ENCODE results near the gene NUAK2.
"Not testable (repeated sequence)": the region's sequence is repeated elsewhere in the genome, so short reads cannot be mapped to it uniquely, and the experiment has no call there.

- TF ChIP-seq CTCF (IDR thresholded peaks at IDR 0.05; ENCODE audit: low read depth, low read length, missing input control); FOXA1 (IDR thresholded peaks at IDR 0.05); SP1 (IDR thresholded peaks at IDR 0.05); RAD21 (IDR thresholded peaks at IDR 0.05); REST (IDR thresholded peaks at IDR 0.05); MAX (IDR thresholded peaks at IDR 0.05); ZBTB33 (IDR thresholded peaks at IDR 0.05); YY1 (IDR thresholded peaks at IDR 0.05); JUND (IDR thresholded peaks at IDR 0.05); GABPA (IDR thresholded peaks at IDR 0.05 in 1 of 2, conservative IDR thresholded peaks at IDR 0.05 in 1 of 2); RXRA (IDR thresholded peaks at IDR 0.05); NR2F2 (IDR thresholded peaks at IDR 0.05); ATF3 (IDR thresholded peaks at IDR 0.05); EGR1 (IDR thresholded peaks at IDR 0.05; ENCODE audit: low read depth in 2 of 2): not testable (repeated sequence)
These were observed 40.7 kb downstream of the NUAK2 start for GRCh38 chr1:205280666-205281395.
